Stimulated activated CD8-positive, alpha-beta memory T cell treated with anti-CD3 and anti-CD28 coated beads, Interleukin-4, amount 100 ng/mL, for 4 hours (primary cell): ENCODE measurements around the gene ERC1.

Experiments used
- DNase-seq, 2 donors: peaks; one replicate each; pipeline ENCODE4 v3.0.0-alpha.2; 2020; ENCODE audit warnings: low read depth in 2 of 2, low spot score in 1 of 2

ERC1 gene

GRCh38 chr12:1470051-1470450 lies 479.0 kb downstream of the ERC1 start:
- no peak for DNase-seq

GRCh38 chr12:1471224-1471623 lies 480.2 kb downstream of the ERC1 start:
- no peak for DNase-seq

GRCh38 chr12:1473418-1473817 lies 482.4 kb downstream of the ERC1 start:
- no peak for DNase-seq

GRCh38 chr12:1474041-1474573 lies 483.1 kb downstream of the ERC1 start:
- no peak for DNase-seq

- DNase-seq: no peak
Measured at GRCh38 chr12:1474574-1475153, 483.6 kb downstream of the ERC1 start.

GRCh38 chr12:1479645-1480044 lies 488.6 kb downstream of the ERC1 start:
- DNase-seq: no peak

GRCh38 chr12:1481326-1481725 lies 490.3 kb downstream of the ERC1 start:
- DNase-seq: no peak

- no peak for DNase-seq
Measured at GRCh38 chr12:1481906-1482305, 490.9 kb downstream of the ERC1 start.

- DNase-seq: no peak
Measured at GRCh38 chr12:1488908-1489381, 497.9 kb downstream of the ERC1 start.

GRCh38 chr12:1491983-1492697 lies 501.1 kb downstream of the ERC1 start:
- DNase-seq: no peak

- DNase-seq: no peak
Measured at GRCh38 chr12:1493781-1494565, 502.9 kb downstream of the ERC1 start.

- DNase-seq: no peak
Measured at GRCh38 chr12:1494856-1495255, 503.8 kb downstream of the ERC1 start.

- no peak for DNase-seq
Measured at GRCh38 chr12:1496162-1496900, 505.3 kb downstream of the ERC1 start.

- DNase-seq: no peak
Measured at GRCh38 chr12:1497161-1497560, 506.1 kb downstream of the ERC1 start.

- DNase-seq: no peak
Measured at GRCh38 chr12:1498199-1498740, 507.2 kb downstream of the ERC1 start.

GRCh38 chr12:1499351-1499750 lies 508.3 kb downstream of the ERC1 start:
- no peak for DNase-seq

GRCh38 chr12:1500095-1500801 lies 509.2 kb downstream of the ERC1 start:
- no peak for DNase-seq

GRCh38 chr12:1501001-1501400 lies 510.0 kb downstream of the ERC1 start:
- DNase-seq: no peak

GRCh38 chr12:1501695-1502378 lies 510.8 kb downstream of the ERC1 start:
- no peak for DNase-seq

GRCh38 chr12:1502379-1502720 lies 511.3 kb downstream of the ERC1 start:
- no peak for DNase-seq
